Cardiac fibroblast (primary cell): Measurements from ENCODE around the gene RBL1.
"Not testable (repeated sequence)": the region's sequence is repeated elsewhere in the genome, so short reads cannot be mapped to it uniquely, and the experiment has no call there.

ENCODE experiments used
- DNase-seq, 2 donors: peaks; one replicate each; pipeline versions ENCODE4 v3.0.0 to v3.0.0-alpha.2; 2010; ENCODE audit warnings: low read depth in 2 of 2
- H3K4me3 ChIP-seq, 2 donors: replicated peaks in 1 of 2; 1 replicate in 1 of 2; 2 replicates in 1 of 2; pipeline ENCODE4 v1.5.1; 2011; ENCODE audit warnings: low read depth in 2 of 2, low read length in 2 of 2, mild to moderate bottlenecking in 2 of 2, moderate library complexity in 1 of 2
- TF ChIP-seq, protein P1 (sequence below): IDR thresholded peaks from one replicate; pipeline ENCODE4 v1.5.1; 2011; ENCODE audit warnings: low read depth, mild to moderate bottlenecking, low read length, inconsistent platforms

The RBL1 gene

DNA sequence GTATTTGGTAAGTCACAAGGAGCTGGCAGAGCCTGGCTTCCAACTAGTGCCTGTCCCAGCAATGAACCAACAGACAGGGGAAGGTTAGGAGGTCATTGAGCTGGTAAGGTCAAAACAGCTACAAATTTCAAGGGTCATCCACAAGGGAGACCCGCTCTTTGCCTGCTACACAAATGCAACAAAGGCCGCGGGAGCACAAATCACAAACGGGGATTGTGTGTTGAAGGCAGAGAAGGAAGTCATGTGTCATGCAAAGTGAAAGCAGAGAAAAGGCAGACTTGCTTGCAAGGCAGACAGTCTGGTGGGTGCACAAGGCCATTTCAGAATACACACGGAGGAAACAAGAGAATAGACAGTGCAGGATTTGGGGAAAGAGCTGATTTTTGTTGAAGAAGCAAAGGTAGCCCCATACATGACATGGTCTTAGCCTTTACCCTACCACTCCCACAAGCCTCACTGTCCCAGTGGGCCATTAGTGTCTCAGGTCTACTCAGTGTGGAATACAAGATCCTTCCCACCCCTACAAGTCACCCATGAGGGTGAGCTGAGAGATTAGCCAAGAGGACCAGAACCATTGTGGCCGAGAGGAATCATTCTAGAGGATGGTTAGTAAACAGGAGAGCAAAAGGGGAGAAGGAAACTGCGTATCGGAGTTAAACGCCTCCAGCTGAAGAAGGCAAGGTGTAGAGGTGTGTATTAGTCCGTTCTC, 126.2 kb downstream of the RBL1 start:
- TF ChIP-seq, protein P1, sequence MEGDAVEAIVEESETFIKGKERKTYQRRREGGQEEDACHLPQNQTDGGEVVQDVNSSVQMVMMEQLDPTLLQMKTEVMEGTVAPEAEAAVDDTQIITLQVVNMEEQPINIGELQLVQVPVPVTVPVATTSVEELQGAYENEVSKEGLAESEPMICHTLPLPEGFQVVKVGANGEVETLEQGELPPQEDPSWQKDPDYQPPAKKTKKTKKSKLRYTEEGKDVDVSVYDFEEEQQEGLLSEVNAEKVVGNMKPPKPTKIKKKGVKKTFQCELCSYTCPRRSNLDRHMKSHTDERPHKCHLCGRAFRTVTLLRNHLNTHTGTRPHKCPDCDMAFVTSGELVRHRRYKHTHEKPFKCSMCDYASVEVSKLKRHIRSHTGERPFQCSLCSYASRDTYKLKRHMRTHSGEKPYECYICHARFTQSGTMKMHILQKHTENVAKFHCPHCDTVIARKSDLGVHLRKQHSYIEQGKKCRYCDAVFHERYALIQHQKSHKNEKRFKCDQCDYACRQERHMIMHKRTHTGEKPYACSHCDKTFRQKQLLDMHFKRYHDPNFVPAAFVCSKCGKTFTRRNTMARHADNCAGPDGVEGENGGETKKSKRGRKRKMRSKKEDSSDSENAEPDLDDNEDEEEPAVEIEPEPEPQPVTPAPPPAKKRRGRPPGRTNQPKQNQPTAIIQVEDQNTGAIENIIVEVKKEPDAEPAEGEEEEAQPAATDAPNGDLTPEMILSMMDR = no peak
- no peak overlapping the region for H3K4me3 ChIP-seq
- DNase-seq = no peak

DNA sequence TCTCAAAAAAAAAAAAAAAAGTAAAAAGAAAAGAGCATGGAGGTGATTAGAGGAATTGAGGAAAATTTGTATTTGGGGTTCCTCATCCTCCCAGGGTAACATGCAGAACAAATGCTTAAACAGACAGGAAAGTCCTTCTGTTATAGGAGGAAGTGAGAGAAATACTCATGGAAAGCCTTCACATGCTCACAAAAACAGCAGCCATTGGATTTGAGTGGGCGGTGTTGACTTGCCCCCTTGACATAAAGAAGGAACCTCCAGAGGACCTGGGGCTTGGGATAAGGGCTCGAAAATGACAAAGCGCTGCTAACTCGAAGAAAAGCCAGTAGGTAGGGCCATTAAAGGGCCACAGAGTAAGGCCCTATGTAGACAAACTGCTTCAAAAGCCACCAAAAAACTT, 126.7 kb downstream of the RBL1 start:
- TF ChIP-seq, protein P1 = no peak
- H3K4me3 ChIP-seq = no peak overlapping the region

DNA sequence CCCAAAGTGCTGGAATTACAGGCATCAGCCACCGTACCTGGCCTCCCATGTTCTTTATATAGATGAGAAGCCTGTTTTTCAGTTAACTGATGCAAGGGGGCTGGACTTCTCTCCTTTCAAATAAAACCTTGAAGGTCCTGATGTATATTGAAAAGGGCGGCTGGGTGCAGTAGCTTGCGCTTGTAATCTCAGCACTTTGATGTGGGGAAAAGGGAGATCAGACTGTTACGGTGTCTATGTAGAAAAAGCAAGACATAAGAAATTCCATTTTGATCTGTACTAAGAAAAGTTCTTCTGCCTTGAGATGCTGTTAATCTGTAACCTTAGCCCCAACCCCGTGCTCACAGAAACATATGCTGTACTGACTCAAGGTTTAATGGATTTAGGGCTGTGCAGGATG, 128.2 kb downstream of the RBL1 start:
- H3K4me3 ChIP-seq = no peak overlapping the region
- TF ChIP-seq, protein P1 = no peak
- DNase-seq = no peak

More for the DNA sequence above, 126.7 kb downstream of the RBL1 start:
- DNase-seq = no peak

DNA sequence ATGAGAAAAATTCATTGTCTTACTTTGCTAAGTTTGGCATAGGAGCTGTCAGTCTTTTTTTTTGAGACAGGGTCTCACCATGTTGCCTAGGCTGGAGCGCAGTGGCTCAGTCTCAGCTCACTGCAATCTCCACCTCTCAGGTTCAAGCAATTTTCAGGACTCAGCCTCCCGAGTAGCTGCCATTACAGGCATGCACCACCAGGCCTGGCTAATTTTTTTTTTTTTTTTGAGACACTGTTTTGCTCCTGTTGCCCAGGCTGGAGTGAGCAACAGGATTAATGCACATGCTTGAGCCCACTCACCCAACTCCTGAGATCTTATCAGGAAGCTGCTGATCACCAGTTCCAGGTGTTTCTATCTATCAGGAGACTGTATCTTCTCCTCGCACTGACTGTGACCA, 128.8 kb downstream of the RBL1 start:
- H3K4me3 ChIP-seq, DNase-seq: not testable (repeated sequence)

DNA sequence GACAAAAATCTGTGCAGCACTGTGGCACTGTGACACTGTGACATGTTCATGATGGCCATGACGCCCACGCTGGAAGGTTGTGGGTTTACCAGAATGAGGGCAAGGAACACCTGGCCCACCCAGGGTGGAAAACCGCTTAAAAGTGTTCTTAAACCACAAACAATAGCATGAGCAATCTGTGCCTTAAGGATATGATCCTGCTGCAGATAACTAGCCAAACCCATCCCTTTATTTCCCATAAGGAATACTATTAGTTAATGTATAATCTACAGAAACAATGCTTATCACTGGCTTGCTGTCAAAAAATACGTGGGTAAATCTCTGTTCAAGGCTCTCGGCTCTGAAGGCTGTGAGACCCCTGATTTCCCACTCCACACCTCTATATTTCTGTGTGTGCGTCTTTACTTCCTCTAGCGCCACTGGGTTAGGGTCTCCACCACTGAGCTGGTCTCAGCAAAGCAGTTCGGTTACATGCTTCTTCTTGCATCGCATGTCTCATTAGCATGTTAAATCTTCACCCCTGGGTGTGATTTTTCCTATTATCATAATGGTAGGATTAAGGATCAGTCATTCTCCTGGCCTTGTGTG, 133.3 kb downstream of the RBL1 start:
- not testable (repeated sequence) for H3K4me3 ChIP-seq, DNase-seq

DNA sequence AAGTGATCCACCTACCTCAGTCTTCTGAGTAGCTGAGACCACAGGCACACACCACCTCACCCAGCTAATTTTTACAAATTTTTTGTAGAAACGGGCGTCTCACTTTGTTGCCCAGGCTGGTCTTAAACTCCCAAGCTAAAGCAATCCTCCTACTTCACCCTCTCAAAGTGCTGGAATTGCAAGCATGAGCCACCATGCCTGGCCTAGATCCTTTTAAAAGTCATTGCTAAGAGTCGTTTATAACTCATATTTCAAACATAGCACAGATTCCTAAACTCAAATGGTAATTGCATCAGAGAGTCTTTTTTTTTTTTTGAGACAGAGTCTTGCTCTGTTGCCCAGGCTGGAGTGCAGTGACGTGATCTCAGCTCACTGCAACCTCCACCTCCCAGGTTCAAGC, 136.6 kb downstream of the RBL1 start:
- no peak overlapping the region for H3K4me3 ChIP-seq
- TF ChIP-seq, protein P1 = no peak
- DNase-seq = no peak

DNA sequence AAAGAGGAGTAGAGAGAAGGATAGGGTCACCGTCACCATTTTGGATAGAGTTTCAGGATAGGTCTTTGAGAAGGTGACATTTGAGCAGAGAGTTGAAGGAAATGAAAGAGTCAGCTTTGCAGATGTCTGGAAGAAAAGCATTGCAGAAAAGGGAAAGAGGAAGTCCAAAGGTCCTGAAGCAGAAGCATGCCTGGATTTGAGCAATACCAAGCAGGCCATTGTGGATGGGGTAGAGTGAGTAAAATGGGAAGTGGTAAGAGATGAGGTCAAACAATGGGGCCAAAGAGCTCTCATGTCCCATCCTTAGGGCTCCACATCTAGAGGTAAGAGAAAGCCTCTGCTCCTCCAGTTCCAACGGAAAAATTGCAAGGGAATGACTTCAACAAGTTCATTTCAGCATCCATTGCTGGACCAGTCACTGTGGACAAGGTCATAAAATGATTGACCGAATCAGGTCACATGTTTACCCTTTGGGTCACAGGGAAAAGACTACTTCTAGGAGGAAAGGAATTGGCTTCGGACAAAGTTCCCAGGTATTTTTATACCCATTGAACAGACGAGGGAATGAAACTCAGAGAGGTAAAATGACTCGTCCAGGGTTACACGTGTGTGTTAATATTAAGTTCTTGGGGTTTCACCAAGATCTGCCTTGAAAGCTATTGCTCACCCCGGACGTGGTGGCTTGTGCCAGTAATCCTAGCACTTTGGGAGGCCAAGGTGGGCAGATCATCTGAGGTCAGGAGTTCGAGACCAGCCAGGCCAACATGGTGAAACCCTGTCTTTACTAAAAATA, 137.7 kb downstream of the RBL1 start:
- H3K4me3 ChIP-seq = no peak overlapping the region

More for the DNA sequence above, 137.7 kb downstream of the RBL1 start:
- TF ChIP-seq, protein P1 = no peak
- no peak for DNase-seq
